ENCODE results near the gene LRRC75B. TPM values are rescaled to one million over a fixed set of nuclear protein-coding genes. Genes with fewer than 3 reads are reported as not detected.
A peak's percentile ranks its signal among the peaks of the same experiment; 100 is the strongest.
"Not testable (repeated sequence)": the region's sequence is repeated elsewhere in the genome, so short reads cannot be mapped to it uniquely, and the experiment has no call there.

Gene LRRC75B
- polyA plus RNA-seq, 1 of the 3 experiments (the other 2 are of a cell fraction) = 12.3 TPM

DNA sequence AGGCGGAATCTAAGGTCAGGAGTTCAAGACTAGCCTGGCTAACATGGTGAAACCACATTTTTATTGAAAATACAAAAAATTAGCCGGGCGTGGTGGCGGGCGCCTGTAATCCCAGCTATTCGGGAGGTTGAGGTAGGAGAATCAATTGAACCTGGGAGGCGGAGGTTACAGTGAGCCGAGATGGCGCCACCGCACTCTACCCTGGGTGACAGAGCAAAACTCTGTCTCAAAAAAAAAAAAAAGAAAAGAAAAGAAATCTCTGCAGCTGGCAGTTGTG, 624 bp upstream of the LRRC75B start:
- POLR2A ChIA-PET = interaction anchor here (1.8 kb wide), 1 partner anchor 10 kb away, joined by 11 read pairs; no protein-coding TSS in a partner anchor
- H3K9me2 ChIP-seq; H4K20me1 ChIP-seq (ENCODE audit: insufficient read depth); H3K36me3 ChIP-seq (replicated peaks in 1 of 2; ENCODE audit: control insufficient read depth in 1 of 2, insufficient read depth in 2 of 2, low read length in 1 of 2); H3K27me3 ChIP-seq (ENCODE audit: insufficient read depth); DNase-seq; H3K9me3 ChIP-seq; H3K79me2 ChIP-seq (ENCODE audit: insufficient read depth); H3F3A ChIP-seq (replicated peaks; ENCODE audit: insufficient read depth); CTCF ChIA-PET: not testable (repeated sequence)
- Histone ChIP-seq H3K4me3 (ENCODE audit: low read depth in 2 of 2, low read length in 1 of 2) (peak overlapping the region; percentile 66 to 83), H3K4me1 (ENCODE audit: control insufficient read depth in 1 of 2, insufficient read depth in 2 of 2, low read depth in 1 of 2, low read length in 1 of 2) (peaks cover 0 to 38% of the 10 kb centered on the region in 2 experiments; a peak in 1 of 4 replicates), H3K9ac (peak overlapping the region; percentile 80), H2AFZ (ENCODE audit: low read depth) (peak overlapping the region; percentile 95; the same call in 1 of the 2 replicates), H3K4me2 (peak overlapping the region; percentile 70; the same call in 1 of the 2 replicates), H3K27ac (ENCODE audit: low read depth in 2 of 2, low read length in 1 of 2) (peak overlapping the region; percentile 57 to 76; a peak in 2 of 4 replicates)
- 94% methylated on average over 10 of the region's 10 CpGs for WGBS (ENCODE audit: low lambda C conversion rate)

DNA sequence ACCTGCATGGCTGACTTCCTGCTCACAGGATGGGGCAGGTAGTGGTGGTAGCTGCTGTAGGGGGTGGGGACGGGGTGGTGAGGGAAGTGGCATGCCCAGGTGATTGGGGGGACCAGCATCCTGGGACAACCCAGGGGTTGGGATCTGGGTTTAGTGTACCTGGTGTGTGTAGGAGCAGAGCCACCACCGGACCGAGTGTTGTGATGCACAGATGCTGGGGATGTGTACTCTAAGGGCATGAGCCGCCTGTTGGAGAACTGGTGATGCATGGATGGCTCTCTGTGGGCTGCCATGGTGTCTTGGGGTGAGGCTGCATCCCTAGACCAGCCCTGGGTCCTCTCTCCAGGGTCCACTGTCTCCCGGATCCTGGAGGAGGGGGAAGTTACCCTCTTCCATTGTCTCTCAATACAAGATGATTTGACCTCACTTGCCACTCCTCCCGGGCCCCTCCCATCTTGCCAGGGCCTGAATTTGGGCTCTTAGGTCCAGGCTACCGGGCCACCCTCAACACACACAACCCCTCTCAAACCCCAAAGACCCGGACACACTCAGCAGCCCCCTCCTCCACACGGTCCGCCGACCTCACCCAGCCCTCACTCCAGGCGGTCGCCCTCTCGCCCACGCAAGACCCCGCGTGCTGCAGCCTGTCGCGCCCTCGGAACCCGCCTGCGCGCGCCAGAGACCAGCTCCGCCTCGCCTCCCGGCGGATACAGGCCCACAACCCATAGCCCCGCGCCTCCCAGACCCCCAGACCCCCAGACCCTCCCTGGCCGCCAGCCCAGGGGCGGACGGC, 619 bp downstream of the LRRC75B start:
- H3K4me1 ChIP-seq (ENCODE audit: control insufficient read depth in 1 of 2, insufficient read depth in 2 of 2, low read depth in 1 of 2, low read length in 1 of 2) = peaks cover 0 to 41% of the 10 kb centered on the region in 2 experiments; a peak in 1 of 4 replicates
- H3K4me3 ChIP-seq (ENCODE audit: low read depth in 2 of 2, low read length in 1 of 2) = peak overlapping the region; percentile 66 to 83
- no peaks in the 10 kb centered on the region for H3K79me2 ChIP-seq (ENCODE audit: insufficient read depth)
- H3K36me3 ChIP-seq (replicated peaks in 1 of 2; ENCODE audit: control insufficient read depth in 1 of 2, insufficient read depth in 2 of 2, low read length in 1 of 2) = peaks cover 0 to 7% of the 10 kb centered on the region in 2 experiments
- 6% methylated on average over 19 of the region's 33 CpGs for WGBS (ENCODE audit: low lambda C conversion rate)
- CTCF ChIA-PET = interaction anchor here (0.8 kb wide), 1 partner anchor 9 kb away, joined by 3 read pairs; no protein-coding TSS in a partner anchor
- no peaks in the 10 kb centered on the region for H3K9me3 ChIP-seq
- no peaks in the 10 kb centered on the region for H3F3A ChIP-seq (replicated peaks; ENCODE audit: insufficient read depth)
- peak overlapping the region; percentile 80 for H3K9ac ChIP-seq
- POLR2A ChIA-PET = interaction anchor here (0.6 to 1.8 kb wide), 3 partner anchors 9 to 733 kb away, joined by 4 to 11 read pairs (median 4); no protein-coding TSS in a partner anchor
- no peaks in the 10 kb centered on the region for H4K20me1 ChIP-seq (ENCODE audit: insufficient read depth)
- peak overlapping the region in 1 of 2 experiments; percentile 63; a peak in 2 of 4 replicates for H3K27ac ChIP-seq (ENCODE audit: low read depth in 2 of 2, low read length in 1 of 2)
- H3K4me2 ChIP-seq = peak overlapping the region; percentile 93
- no peak for DNase-seq
- TF ChIP-seq, protein P1, sequence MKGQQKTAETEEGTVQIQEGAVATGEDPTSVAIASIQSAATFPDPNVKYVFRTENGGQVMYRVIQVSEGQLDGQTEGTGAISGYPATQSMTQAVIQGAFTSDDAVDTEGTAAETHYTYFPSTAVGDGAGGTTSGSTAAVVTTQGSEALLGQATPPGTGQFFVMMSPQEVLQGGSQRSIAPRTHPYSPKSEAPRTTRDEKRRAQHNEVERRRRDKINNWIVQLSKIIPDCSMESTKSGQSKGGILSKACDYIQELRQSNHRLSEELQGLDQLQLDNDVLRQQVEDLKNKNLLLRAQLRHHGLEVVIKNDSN (IDR thresholded peaks at IDR 0.05; ENCODE audit: borderline replicate concordance, low read depth) = no peak
- TF ChIP-seq RFX5 (IDR thresholded peaks at IDR 0.05; ENCODE audit: low read length) (no peak), GATA2 (CRISPR knock-in tag; IDR thresholded peaks at IDR 0.05) (no peak), SMC3 (IDR thresholded peaks at IDR 0.05; ENCODE audit: low read depth, low read length) (no peak), RAD21 (IDR thresholded peaks at IDR 0.05; ENCODE audit: low read length) (no peak), RCOR1 (IDR thresholded peaks at IDR 0.05; ENCODE audit: low read length) (no peak), MEF2A (IDR thresholded peaks at IDR 0.05; ENCODE audit: borderline replicate concordance, low read depth) (no peak), TEAD4 (IDR thresholded peaks at IDR 0.05; ENCODE audit: borderline replicate concordance, insufficient read depth) (no peak), EZH2phosphoT487 (IDR thresholded peaks at IDR 0.05; ENCODE audit: borderline replicate concordance, low read depth) (no peak), GABPA (IDR thresholded peaks at IDR 0.05; ENCODE audit: low read depth) (no peak), YY1 (IDR thresholded peaks at IDR 0.05; ENCODE audit: low read depth) (no peak), NFIC (IDR thresholded peaks at IDR 0.05; ENCODE audit: borderline replicate concordance) (no peak), SIN3A (IDR thresholded peaks at IDR 0.05; ENCODE audit: borderline replicate concordance, low read depth, low read length) (no peak), EP300 (IDR thresholded peaks at IDR 0.05; ENCODE audit: borderline replicate concordance in 1 of 2, low read depth in 1 of 2, low read length in 1 of 2) (no peak), ELF1 (IDR thresholded peaks at IDR 0.05) (no peak), JUND (IDR thresholded peaks at IDR 0.05) (no peak)
- TF ChIP-seq, protein P2, sequence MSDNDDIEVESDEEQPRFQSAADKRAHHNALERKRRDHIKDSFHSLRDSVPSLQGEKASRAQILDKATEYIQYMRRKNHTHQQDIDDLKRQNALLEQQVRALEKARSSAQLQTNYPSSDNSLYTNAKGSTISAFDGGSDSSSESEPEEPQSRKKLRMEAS (IDR thresholded peaks at IDR 0.05; ENCODE audit: low read depth) = no peak
- TF ChIP-seq, protein P3, sequence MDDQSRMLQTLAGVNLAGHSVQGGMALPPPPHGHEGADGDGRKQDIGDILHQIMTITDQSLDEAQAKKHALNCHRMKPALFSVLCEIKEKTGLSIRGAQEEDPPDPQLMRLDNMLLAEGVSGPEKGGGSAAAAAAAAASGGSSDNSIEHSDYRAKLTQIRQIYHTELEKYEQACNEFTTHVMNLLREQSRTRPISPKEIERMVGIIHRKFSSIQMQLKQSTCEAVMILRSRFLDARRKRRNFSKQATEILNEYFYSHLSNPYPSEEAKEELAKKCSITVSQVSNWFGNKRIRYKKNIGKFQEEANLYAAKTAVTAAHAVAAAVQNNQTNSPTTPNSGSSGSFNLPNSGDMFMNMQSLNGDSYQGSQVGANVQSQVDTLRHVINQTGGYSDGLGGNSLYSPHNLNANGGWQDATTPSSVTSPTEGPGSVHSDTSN (IDR thresholded peaks at IDR 0.05) = no peak
- TF ChIP-seq, protein P4, sequence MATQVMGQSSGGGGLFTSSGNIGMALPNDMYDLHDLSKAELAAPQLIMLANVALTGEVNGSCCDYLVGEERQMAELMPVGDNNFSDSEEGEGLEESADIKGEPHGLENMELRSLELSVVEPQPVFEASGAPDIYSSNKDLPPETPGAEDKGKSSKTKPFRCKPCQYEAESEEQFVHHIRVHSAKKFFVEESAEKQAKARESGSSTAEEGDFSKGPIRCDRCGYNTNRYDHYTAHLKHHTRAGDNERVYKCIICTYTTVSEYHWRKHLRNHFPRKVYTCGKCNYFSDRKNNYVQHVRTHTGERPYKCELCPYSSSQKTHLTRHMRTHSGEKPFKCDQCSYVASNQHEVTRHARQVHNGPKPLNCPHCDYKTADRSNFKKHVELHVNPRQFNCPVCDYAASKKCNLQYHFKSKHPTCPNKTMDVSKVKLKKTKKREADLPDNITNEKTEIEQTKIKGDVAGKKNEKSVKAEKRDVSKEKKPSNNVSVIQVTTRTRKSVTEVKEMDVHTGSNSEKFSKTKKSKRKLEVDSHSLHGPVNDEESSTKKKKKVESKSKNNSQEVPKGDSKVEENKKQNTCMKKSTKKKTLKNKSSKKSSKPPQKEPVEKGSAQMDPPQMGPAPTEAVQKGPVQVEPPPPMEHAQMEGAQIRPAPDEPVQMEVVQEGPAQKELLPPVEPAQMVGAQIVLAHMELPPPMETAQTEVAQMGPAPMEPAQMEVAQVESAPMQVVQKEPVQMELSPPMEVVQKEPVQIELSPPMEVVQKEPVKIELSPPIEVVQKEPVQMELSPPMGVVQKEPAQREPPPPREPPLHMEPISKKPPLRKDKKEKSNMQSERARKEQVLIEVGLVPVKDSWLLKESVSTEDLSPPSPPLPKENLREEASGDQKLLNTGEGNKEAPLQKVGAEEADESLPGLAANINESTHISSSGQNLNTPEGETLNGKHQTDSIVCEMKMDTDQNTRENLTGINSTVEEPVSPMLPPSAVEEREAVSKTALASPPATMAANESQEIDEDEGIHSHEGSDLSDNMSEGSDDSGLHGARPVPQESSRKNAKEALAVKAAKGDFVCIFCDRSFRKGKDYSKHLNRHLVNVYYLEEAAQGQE (IDR thresholded peaks at IDR 0.05; ENCODE audit: low read depth, low read length) = no peak
- TF ChIP-seq, protein P5, sequence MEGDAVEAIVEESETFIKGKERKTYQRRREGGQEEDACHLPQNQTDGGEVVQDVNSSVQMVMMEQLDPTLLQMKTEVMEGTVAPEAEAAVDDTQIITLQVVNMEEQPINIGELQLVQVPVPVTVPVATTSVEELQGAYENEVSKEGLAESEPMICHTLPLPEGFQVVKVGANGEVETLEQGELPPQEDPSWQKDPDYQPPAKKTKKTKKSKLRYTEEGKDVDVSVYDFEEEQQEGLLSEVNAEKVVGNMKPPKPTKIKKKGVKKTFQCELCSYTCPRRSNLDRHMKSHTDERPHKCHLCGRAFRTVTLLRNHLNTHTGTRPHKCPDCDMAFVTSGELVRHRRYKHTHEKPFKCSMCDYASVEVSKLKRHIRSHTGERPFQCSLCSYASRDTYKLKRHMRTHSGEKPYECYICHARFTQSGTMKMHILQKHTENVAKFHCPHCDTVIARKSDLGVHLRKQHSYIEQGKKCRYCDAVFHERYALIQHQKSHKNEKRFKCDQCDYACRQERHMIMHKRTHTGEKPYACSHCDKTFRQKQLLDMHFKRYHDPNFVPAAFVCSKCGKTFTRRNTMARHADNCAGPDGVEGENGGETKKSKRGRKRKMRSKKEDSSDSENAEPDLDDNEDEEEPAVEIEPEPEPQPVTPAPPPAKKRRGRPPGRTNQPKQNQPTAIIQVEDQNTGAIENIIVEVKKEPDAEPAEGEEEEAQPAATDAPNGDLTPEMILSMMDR (IDR thresholded peaks at IDR 0.05) = no peak
- H3K9me2 ChIP-seq = no peaks in the 10 kb centered on the region
- H2AFZ ChIP-seq (ENCODE audit: low read depth) = peak overlapping the region; percentile 65; the same call in 1 of the 2 replicates
- H3K27me3 ChIP-seq (ENCODE audit: insufficient read depth) = no peaks in the 10 kb centered on the region

Data from SK-N-SH (cell line).